ENCODE results near the gene UNK.

GRCh38 chr17:75828076-75828400, 43.4 kb downstream of the UNK start:
- no peak for TF ChIP-seq POLR2A (IDR thresholded peaks at IDR 0.05; ENCODE audit: low read depth, low read length)
- TF ChIP-seq POLR2AphosphoS5 (IDR thresholded peaks at IDR 0.05; ENCODE audit: low read depth, low read length): no peak

Measured in GM12892 (cell line).